Neural cell (in vitro differentiated cells): ENCODE measurements around the gene SLCO2A1.

Experiments used
- EP300 ChIP-seq: fragments of 450-650 bp; conservative IDR thresholded peaks from 2 replicates; pipeline ENCODE4 v1.6.1; 2014; ENCODE audit warnings: antibody characterized with exemption, mild to moderate bottlenecking, moderate library complexity; ENCODE audit not compliant: poor library complexity, severe bottlenecking
- EZH2 ChIP-seq: fragments of 200-600, 300-800 bp; shearing (Covaris generic), sonication (generic); IDR thresholded peaks from 2 replicates; pipeline ENCODE4 v1.6.1; 2014; ENCODE audit warnings: antibody characterized with exemption, low read length, borderline replicate concordance, mild to moderate bottlenecking; ENCODE audit not compliant: insufficient read depth, poor library complexity, severe bottlenecking
- MXI1 ChIP-seq: fragments of 450-650 bp; conservative IDR thresholded peaks from 2 replicates; pipeline ENCODE4 v1.6.1; 2014; ENCODE audit warnings: antibody characterized with exemption, mild to moderate bottlenecking; ENCODE audit not compliant: poor library complexity, severe bottlenecking
- RAD21 ChIP-seq: fragments of 450-650 bp; conservative IDR thresholded peaks from 2 replicates; pipeline ENCODE4 v1.6.1; 2014; ENCODE audit warnings: antibody characterized with exemption, mild to moderate bottlenecking, moderate library complexity
- SMC3 ChIP-seq: fragments of 450-650 bp; conservative IDR thresholded peaks from 2 replicates; pipeline ENCODE4 v1.6.1; 2014; ENCODE audit warnings: antibody characterized with exemption, mild to moderate bottlenecking, moderate library complexity; ENCODE audit not compliant: poor library complexity
- TAF1 ChIP-seq: IDR thresholded peaks from 2 replicates; pipeline ENCODE4 v1.6.1; 2012; ENCODE audit warnings: low read depth
- TF ChIP-seq, protein P1 (sequence below): fragments of 450-650 bp; IDR thresholded peaks from 2 replicates; pipeline ENCODE4 v1.5.1; 2014; ENCODE audit warnings: antibody characterized with exemption, mild to moderate bottlenecking, moderate library complexity; ENCODE audit not compliant: poor library complexity, severe bottlenecking

GRCh38 chr3:133881492-133881891, 148.2 kb downstream of the SLCO2A1 start:
- TF ChIP-seq, protein P1, sequence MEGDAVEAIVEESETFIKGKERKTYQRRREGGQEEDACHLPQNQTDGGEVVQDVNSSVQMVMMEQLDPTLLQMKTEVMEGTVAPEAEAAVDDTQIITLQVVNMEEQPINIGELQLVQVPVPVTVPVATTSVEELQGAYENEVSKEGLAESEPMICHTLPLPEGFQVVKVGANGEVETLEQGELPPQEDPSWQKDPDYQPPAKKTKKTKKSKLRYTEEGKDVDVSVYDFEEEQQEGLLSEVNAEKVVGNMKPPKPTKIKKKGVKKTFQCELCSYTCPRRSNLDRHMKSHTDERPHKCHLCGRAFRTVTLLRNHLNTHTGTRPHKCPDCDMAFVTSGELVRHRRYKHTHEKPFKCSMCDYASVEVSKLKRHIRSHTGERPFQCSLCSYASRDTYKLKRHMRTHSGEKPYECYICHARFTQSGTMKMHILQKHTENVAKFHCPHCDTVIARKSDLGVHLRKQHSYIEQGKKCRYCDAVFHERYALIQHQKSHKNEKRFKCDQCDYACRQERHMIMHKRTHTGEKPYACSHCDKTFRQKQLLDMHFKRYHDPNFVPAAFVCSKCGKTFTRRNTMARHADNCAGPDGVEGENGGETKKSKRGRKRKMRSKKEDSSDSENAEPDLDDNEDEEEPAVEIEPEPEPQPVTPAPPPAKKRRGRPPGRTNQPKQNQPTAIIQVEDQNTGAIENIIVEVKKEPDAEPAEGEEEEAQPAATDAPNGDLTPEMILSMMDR = no peak
- TF ChIP-seq TAF1 (no peak), EZH2 (no peak), RAD21 (no peak), EP300 (no peak), SMC3 (no peak), MXI1 (no peak)
